ENCODE data around the gene MYOCD.

DNA sequence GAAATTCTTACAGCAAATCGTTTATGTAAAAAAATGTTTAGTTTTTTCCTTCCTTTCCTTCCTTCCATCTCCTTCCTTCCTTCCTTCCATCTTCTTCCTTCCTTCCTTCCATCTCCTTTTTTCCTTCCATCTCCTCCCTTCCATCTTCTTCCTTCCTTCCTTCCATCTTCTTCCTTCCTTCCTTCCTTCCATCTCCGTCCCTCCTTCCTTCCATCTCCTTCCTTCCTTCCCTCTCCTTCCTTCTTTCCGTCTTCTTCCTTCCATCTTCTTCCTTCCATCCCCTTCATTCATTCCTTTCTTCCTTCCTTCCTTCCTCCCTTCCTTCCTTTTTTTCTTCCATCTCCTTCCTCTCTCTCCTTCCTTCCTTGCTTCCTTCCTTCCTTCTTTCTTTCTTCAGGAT, 22.7 kb downstream of the MYOCD start:
- TF ChIP-seq EZH2 (IDR thresholded peaks at IDR 0.05; ENCODE audit: borderline replicate concordance, low read depth, low read length, severe bottlenecking) = no peak
- TF ChIP-seq, protein P1, sequence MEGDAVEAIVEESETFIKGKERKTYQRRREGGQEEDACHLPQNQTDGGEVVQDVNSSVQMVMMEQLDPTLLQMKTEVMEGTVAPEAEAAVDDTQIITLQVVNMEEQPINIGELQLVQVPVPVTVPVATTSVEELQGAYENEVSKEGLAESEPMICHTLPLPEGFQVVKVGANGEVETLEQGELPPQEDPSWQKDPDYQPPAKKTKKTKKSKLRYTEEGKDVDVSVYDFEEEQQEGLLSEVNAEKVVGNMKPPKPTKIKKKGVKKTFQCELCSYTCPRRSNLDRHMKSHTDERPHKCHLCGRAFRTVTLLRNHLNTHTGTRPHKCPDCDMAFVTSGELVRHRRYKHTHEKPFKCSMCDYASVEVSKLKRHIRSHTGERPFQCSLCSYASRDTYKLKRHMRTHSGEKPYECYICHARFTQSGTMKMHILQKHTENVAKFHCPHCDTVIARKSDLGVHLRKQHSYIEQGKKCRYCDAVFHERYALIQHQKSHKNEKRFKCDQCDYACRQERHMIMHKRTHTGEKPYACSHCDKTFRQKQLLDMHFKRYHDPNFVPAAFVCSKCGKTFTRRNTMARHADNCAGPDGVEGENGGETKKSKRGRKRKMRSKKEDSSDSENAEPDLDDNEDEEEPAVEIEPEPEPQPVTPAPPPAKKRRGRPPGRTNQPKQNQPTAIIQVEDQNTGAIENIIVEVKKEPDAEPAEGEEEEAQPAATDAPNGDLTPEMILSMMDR (IDR thresholded peaks at IDR 0.05; ENCODE audit: borderline replicate concordance, extremely low read depth, low read length, poor library complexity, severe bottlenecking) = no peak
